ACC112 (cell line): Measurements from ENCODE around the gene PIGT.

Source experiments
- H2AFZ ChIP-seq: fragments of 200-600 bp; sonication (generic); one replicate; pipeline ENCODE4 v1.6.0; 2017; ENCODE audit warnings: antibody characterized with exemption, low read length; ENCODE audit not compliant: unreplicated experiment
- H3K27ac ChIP-seq: fragments of 200-600 bp; sonication (generic); 2 replicates; pipeline ENCODE4 v1.5.1; 2014; ENCODE audit warnings: low read depth, mild to moderate bottlenecking, antibody characterized with exemption, low read length, moderate library complexity
- H3K27me3 ChIP-seq: fragments of 200-600 bp; sonication (generic); 2 replicates; pipeline ENCODE4 v1.6.1; 2014; ENCODE audit warnings: mild to moderate bottlenecking, antibody characterized with exemption, low read length, moderate library complexity, mixed read lengths; ENCODE audit not compliant: insufficient read depth
- H3K36me3 ChIP-seq: fragments of 200-600 bp; sonication (generic); 2 replicates; pipeline ENCODE4 v1.6.1; 2016; ENCODE audit warnings: mild to moderate bottlenecking, antibody characterized with exemption, low read length, moderate library complexity, mixed read lengths; ENCODE audit not compliant: insufficient read depth
- H3K4me1 ChIP-seq: fragments of 200-600 bp; sonication (generic); one replicate; pipeline ENCODE4 v1.6.1; 2016; ENCODE audit warnings: low read length, mixed read lengths; ENCODE audit not compliant: insufficient read depth, unreplicated experiment, control insufficient read depth
- H3K4me3 ChIP-seq: fragments of 200-600 bp; sonication (generic); 2 replicates; pipeline ENCODE4 v1.5.1; 2014; ENCODE audit warnings: mild to moderate bottlenecking, low read depth, low read length
- H3K79me2 ChIP-seq: fragments of 200-600 bp; sonication (generic); one replicate; pipeline ENCODE4 v1.6.0; 2016; ENCODE audit warnings: low read length; ENCODE audit not compliant: control insufficient read depth, unreplicated experiment, insufficient read depth

PIGT gene

DNA sequence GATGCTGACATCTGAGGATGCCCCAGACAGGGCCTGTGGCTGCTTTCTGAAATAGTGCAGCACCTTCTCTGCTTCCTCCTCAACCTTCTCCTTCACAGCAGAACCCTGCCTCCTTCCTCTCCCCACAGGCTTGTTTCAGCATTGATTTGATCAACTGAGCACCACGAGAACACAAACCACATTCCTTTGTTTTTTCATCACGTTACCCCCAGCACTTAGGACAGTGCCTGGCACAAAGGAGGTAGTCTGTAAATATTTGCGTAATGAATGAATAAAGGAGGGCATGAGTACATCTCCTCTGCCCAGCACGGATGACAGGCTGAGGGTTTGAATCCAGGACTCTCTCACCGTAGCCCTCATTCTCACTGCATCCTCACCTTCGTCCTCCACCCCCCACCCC, 32.3 kb downstream of the PIGT start:
- H3K36me3 ChIP-seq, result no peaks in the 10 kb centered on the region
- no peaks in the 10 kb centered on the region for H3K4me1 ChIP-seq
- H2AFZ ChIP-seq, result no peak overlapping the region
- no peak overlapping the region for H3K27ac ChIP-seq
- peaks cover 43% of the 10 kb centered on the region for H3K27me3 ChIP-seq
- H3K79me2 ChIP-seq, result no peaks in the 10 kb centered on the region
- no peak overlapping the region for H3K4me3 ChIP-seq

DNA sequence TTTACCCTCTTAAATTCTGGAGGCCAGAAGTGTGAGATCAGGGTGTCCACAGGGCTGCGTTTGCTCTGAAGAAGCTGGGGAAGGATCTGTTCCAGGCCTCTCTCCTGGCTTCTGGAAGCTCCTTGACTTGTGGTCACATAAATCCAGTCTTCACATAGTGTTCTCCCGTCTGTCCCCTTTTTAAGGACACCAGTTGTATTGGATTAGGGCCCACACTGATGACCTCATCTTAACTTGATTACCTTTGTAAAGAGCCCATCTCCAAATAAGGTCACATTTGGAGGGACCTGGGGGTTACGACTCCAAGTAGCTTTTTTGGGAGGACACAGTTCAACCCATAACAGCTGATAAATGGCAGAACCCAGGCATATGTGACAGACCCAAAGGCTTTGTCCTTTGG, 33.6 kb downstream of the PIGT start:
- Histone ChIP-seq H3K79me2 (no peaks in the 10 kb centered on the region), H3K36me3 (no peaks in the 10 kb centered on the region), H3K27ac (no peak overlapping the region), H3K4me3 (no peak overlapping the region), H2AFZ (no peak overlapping the region), H3K27me3 (peaks cover 34% of the 10 kb centered on the region), H3K4me1 (no peaks in the 10 kb centered on the region)

DNA sequence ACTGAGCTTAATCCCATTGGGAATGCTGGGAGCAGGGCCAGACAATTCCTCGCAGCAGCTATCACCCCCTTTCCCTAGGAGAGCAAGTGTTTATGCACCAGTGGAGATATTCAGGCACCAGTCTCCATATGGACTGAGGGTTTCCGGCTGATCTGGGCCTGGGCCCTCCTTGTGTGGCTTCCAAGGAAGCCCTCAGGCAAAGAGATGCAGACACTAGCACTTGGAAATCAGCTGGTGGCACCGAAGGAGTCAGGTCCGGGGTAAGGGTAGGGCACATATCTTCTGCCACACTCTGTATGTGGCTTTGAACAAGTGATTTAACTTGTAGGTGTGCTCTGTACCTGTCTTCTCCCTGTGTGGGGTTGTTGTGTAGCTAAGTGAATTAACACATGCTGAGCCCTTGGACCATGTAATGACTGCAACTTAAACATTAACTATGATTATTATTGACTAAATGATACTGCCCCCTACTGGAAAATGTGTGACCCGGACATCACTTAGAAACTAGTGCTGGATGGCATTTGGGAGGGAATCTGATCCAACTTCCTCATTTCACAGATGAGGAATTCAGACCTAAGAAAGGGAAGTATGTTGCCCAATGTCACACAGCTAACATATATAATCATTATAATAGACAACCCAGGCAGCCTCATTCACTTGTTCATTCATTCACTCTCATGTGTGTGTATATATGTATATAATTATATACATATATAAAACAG, 34.3 kb downstream of the PIGT start:
- no peaks in the 10 kb centered on the region for H3K4me1 ChIP-seq
- H3K4me3 ChIP-seq, result no peak overlapping the region
- no peaks in the 10 kb centered on the region for H3K79me2 ChIP-seq
- no peaks in the 10 kb centered on the region for H3K36me3 ChIP-seq
- no peak overlapping the region for H3K27ac ChIP-seq
- no peak overlapping the region for H2AFZ ChIP-seq
- H3K27me3 ChIP-seq, result peaks cover 27% of the 10 kb centered on the region

DNA sequence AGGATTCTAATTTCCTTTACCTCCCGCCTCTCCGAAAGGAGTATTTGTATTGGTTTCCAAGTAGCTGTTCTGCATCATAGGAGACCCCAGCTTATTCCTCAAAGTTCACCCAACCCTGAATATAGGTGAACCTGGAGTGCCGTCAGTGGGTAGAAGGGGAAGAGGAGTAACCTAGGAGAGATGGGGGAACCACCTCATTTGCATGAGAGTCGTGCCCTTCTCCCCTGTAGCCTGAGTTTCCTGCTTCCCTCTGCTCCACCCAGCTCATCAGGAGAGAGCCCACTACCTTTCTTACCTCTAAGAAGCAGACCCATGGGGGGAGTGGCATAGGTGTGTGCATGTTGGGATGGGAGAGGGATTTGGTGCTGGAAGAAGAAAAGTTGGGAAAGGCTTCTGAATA, 36.3 kb downstream of the PIGT start:
- Histone ChIP-seq H3K79me2 (no peaks in the 10 kb centered on the region), H3K4me1 (no peaks in the 10 kb centered on the region), H3K27ac (no peak overlapping the region), H3K27me3 (peaks cover 13% of the 10 kb centered on the region), H3K4me3 (no peak overlapping the region), H3K36me3 (no peaks in the 10 kb centered on the region), H2AFZ (no peak overlapping the region)

DNA sequence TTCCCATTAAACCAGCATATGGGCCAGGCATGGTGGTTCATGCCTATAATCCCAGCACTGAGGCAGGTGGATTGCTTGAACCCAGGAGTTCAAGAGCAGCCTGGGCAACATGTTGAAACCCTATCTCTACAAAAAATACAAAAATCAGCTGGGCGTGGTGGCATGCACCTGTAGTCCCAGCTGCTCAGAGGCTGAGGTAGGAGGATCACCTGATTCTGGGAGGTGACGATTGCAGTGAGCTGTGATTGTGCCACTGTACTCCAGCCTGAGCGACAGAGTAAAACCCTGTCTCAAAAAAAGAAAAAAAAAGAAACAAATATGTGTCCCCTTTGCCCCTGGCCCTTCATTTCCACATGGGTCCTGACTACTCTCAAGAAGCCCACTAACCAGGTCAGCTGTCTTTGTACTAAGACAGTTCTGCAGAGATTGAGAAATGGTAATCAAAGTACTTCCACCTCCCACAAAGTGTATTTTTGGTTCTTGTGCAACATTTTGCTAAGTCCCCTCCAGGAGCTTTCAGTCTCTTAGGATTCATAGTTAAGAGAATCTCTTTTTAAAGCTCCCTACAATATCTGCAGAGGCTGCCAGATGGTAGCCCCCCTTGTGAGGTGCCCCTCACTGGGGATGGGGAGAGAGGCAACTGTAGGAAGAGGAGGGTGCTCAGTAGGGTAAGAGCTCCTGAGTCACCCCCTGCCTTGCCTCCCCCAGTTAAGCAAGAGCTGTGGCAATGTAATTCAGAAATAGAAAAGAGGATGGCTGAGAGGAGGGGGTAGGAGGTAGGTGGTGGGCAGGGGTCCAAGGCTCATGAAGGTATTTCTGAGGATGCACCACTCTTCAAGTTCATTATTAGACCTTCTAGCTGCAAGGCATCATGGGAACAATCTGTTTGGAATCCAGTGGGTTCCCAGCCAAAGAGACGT, 37.1 kb downstream of the PIGT start:
- Histone ChIP-seq H3K4me3 (no peak overlapping the region), H3K4me1 (no peaks in the 10 kb centered on the region), H2AFZ (no peak overlapping the region), H3K27ac (no peak overlapping the region), H3K79me2 (no peaks in the 10 kb centered on the region), H3K36me3 (no peaks in the 10 kb centered on the region), H3K27me3 (peaks cover 11% of the 10 kb centered on the region)

DNA sequence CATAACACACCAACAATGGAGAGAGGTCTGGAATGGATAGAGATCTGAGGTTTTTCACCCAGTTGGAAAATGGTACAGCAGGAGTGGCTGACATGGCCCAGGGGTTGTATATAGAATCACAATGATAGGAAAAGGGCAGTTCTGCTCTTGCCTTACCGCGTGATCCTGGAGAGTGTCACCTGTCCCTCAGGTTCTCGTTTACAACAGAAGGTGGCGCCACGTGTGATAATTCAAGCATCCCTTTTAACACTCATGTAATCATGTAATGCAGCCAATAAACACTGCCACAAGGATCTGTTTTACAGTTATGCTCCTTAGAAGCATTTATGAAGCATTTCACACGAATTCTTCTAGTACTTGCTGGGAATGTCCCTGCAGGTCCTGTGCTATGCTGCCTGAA, 40.7 kb downstream of the PIGT start:
- H3K27me3 ChIP-seq, result peaks cover 29% of the 10 kb centered on the region
- H3K4me1 ChIP-seq, result no peaks in the 10 kb centered on the region
- no peak overlapping the region for H2AFZ ChIP-seq
- H3K79me2 ChIP-seq, result no peaks in the 10 kb centered on the region
- no peaks in the 10 kb centered on the region for H3K36me3 ChIP-seq
- no peak overlapping the region for H3K4me3 ChIP-seq
- H3K27ac ChIP-seq, result no peak overlapping the region

DNA sequence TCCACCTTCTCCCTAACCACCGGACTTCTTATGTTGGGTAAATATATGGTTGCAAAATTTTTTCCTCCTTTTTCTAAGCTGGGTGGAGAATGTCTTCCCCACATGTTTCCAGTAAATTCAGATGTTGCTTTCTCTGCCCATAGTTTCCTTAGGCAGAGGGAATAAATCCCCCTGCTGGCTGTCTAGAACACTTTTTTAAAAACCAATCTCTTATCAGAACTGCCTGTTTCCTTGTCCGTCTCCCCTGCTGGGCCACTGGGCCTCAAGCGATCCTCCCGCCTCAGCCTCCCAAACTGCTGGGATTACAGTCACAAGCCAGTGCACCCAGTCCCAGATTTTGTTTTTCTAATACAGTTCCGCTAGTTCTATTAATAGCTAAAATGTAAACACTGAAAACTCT, 43.7 kb downstream of the PIGT start:
- no peaks in the 10 kb centered on the region for H3K36me3 ChIP-seq
- H3K27ac ChIP-seq, result no peak overlapping the region
- H3K4me1 ChIP-seq, result no peaks in the 10 kb centered on the region
- no peak overlapping the region for H3K4me3 ChIP-seq
- H3K27me3 ChIP-seq, result peaks cover 53% of the 10 kb centered on the region
- no peaks in the 10 kb centered on the region for H3K79me2 ChIP-seq
- no peak overlapping the region for H2AFZ ChIP-seq

DNA sequence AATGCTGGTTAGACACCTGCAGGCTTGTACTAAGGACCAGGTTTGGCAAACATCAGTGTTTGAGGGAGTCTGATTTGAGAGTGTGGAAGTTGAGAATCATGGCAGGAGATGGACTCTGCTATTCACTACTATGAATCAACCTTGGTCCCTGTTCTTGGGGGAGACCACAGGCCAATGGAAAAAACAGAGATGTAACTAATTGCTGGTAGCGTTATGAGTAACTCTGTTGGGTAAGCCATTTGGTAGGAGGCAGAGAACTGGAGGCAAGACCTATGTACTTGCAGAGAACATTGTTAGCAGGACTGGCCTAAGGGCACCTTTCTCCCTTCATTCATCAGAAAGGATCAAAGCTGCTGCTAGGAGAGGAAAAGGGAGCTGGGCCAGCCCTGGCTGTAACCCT, 45.3 kb downstream of the PIGT start:
- H3K79me2 ChIP-seq, result no peaks in the 10 kb centered on the region
- H3K27ac ChIP-seq, result no peak overlapping the region
- no peaks in the 10 kb centered on the region for H3K4me1 ChIP-seq
- H2AFZ ChIP-seq, result no peak overlapping the region
- no peaks in the 10 kb centered on the region for H3K36me3 ChIP-seq
- H3K27me3 ChIP-seq, result peaks cover 69% of the 10 kb centered on the region
- no peak overlapping the region for H3K4me3 ChIP-seq

DNA sequence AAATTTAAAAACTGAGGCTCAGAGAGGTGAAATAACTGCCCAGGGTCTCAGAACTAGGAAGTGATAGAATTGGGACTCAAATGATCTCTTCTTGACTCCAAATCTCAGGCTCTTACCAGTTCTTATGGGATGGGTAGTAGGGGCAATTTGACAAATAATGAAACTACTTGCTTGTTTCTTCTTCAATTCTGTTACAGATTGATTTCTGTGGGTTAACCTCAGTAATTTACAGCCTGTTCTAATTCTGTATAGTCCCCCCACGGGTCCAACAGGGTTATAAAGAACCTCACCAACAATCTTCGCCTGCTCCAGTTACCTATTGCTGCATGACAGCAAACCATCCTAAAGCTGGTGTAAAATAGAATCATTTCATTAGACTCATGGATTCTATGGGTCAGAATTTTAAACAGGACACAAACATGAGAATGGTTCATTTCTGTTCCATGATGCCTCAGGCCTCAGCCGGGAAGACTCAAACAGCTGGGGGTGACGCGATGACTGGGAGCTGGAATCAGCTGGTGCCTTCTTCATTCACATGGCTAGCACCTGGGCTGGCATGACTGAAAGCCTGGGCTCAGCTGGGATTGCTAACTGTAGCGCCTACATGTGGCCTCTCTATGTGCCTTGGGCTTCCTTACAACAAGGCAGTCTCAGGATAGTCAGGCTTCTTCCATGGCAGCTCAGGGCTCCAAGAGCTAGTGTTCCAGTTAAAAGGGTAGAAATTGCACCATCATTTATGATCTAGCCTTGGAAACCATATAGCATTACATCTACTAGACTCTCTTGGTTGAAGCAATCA, 47.0 kb downstream of the PIGT start:
- Histone ChIP-seq H3K4me3 (no peak overlapping the region), H3K79me2 (no peaks in the 10 kb centered on the region), H3K36me3 (no peaks in the 10 kb centered on the region), H3K27ac (no peak overlapping the region), H3K27me3 (peaks cover 78% of the 10 kb centered on the region), H2AFZ (no peak overlapping the region), H3K4me1 (no peaks in the 10 kb centered on the region)

DNA sequence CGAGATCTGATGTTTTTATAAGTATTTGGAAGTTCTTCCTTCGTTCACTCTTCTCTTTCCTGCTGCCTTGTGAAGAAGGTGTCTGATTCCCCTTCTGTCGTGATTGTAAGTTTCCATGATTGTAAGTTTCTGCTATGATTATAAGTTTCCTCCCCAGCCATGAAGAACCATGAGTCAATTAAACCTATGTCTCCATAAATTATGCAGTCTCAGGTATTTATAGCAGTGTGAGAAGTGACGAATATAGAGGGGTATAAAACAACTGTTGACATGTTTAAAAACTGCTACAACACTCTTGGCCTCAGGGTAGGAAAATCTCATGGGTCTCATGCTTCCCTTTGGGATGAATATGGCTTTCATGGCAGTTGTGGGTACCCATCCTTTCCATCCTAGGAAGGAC, 47.8 kb downstream of the PIGT start:
- H3K79me2 ChIP-seq, result no peaks in the 10 kb centered on the region
- no peaks in the 10 kb centered on the region for H3K4me1 ChIP-seq
- H3K27ac ChIP-seq, result no peak overlapping the region
- H2AFZ ChIP-seq, result no peak overlapping the region
- no peak overlapping the region for H3K4me3 ChIP-seq
- no peaks in the 10 kb centered on the region for H3K36me3 ChIP-seq
- H3K27me3 ChIP-seq, result peaks cover 83% of the 10 kb centered on the region
